Daoy (cell line): Measurements from ENCODE around the gene ARFGEF2. TPM values are rescaled to one million over a fixed set of nuclear protein-coding genes. Genes with fewer than 3 reads are reported as not detected.
"Not testable (repeated sequence)": the region's sequence is repeated elsewhere in the genome, so short reads cannot be mapped to it uniquely, and the experiment has no call there.

ENCODE experiments used
- DNase-seq: peaks from one replicate; pipeline ENCODE4 v3.0.0-alpha.2; 2015; ENCODE audit warnings: low read depth
- total RNA-seq: library from RNA; depleted of rRNA; stranded (reverse); fragments of >200 nt; shearing (Covaris generic); gene quantifications from 2 replicates; pipeline ENCODE4 v1.2.3, GENCODE V29; 2014; rRNA removed

ARFGEF2 gene
- total RNA-seq: 20.2 and 22.6 TPM in 2 replicates

DNA sequence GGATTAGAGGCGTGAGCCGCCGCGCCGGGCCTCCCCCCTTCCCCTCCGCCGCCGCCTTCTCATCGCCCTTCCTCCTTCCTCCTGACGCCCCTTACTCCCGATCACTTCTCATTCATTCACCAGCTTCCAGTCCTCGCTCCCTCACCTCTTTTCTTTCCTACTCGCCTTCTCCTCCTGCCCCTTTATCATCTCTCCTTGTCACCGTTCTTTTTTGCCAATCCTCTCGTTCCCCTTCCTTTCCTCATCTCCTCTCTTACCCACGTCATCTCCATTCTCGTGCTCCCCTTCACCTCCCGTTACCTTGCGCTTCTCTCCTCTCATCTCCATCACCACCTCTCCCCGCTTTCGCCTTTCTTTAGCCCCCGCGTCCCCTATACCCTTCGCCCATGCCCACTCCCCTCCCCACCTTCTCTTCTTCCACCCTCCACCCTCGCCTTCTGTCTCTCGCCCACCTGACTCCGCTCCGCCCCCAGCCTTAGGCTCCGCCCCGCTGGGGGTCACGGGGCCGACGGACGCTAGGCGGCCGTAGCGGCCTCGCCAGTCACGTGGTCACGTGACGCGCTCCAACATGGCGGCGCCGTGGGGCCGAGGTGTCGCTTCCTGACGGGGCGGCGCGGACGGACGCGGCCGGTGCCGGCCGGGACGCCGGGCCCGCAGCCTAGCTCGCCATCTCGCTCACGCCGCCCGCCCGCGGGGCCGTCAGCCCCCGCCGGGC lies at the start of gene ARFGEF2:
Gene ARFGEF2 (plus strand): TSS at position 544 of the 715 bp plus-strand sequence. CDS start 179 bp downstream, outside the sequence.
- DNase-seq: peak; percentile 95

DNA sequence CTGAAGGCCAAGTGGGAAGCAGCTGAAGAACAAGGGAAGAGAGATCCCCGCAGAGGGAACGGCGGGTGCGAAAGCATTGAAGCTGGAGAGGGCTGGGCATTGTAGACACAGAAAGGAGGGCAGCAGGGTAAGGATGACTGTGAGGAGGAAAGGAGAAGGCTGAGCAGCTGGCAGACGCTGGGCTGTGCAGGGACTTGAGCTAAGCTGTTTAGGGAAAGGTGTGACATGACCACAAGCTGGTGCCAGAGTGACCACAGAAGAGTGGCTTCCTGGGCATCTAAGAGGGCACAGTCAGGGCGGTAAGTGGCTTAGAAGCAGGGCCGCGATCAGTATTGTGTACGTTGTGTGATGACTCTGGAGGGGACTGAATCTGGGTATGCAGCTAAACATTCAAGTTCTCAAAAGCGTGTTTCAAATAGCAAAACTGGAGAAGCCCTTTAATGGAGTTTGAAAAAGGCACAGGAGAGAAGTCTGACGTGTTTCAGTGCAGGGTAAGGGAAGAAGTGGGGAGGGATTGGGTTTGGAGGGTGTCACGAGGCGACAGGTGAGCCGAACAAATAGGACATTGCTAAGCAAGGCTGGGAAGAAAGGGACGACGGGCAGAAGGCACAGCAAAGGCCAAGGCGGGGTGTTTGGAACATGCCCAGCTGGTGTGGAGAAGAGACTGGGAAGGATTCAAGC lies 46.1 kb upstream of the ARFGEF2 start:
- DNase-seq: no peak

DNA sequence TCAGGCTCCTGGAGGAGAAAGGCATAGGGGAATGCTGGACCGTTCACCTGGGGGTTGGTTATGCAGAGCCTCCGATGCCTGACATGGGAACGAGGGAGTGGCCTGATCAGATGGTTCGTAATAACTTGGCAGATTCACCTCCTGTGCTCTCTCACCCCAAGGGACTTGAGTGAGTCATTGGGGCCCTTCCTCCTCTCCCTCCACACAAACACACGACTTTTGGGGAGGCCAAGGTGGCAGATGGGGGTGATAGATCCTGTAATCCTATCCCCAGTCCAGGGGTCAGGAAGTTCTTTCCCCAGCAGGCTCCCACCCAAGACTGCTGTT lies 45.6 kb upstream of the ARFGEF2 start:
- DNase-seq: peak; percentile 51

DNA sequence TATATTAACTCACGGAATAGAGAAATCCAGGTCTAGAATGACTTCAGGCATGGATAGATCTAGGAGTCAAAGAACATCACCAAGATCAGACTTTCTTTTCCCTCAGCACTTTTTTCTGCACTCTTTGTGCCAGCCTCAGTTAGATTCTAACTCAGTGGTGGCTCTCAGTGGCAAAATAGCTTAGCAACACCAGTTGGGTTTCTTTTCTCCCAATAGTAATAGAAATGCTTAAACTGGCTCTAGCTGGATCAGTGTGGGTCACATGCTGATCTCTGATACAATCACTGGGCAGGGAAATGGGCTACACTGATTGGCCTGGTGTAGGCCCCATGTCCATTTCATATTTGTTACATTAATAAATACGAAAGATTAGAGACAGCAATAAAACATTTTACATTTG lies 44.2 kb upstream of the ARFGEF2 start:
- DNase-seq: no peak

DNA sequence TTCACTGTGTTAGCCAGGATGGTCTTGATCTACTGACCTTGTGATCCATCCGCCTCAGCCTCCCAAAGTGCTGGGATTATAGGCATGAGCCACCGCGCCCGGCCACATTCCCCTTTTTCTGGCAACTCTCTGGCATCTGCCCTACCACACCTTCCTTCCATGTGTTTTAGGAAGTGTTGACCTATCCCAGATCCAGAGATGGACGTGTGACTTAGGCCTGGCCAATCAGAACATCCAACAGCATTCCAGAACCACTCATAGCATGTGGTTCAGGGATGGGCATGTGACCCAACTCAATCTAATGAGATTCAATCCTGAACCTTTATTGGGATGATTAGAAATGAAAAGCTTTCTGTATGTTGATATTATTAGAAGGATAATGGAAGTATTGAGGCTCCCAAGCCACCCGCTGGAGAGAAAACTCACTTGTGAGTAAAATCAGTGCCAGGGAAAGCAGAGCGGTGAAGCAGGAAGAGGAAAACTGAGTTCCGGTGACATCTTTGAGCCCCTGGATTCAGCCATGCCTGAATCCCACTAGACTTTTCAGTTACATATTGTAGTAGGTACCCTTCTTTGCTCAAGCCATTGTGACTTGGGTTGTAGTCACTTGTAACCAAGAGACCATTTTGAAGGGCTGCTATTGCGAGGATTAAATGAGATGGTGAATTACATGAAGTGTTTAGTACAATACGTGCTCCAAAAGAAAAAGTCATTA lies 42.8 kb upstream of the ARFGEF2 start:
- DNase-seq: no peak

DNA sequence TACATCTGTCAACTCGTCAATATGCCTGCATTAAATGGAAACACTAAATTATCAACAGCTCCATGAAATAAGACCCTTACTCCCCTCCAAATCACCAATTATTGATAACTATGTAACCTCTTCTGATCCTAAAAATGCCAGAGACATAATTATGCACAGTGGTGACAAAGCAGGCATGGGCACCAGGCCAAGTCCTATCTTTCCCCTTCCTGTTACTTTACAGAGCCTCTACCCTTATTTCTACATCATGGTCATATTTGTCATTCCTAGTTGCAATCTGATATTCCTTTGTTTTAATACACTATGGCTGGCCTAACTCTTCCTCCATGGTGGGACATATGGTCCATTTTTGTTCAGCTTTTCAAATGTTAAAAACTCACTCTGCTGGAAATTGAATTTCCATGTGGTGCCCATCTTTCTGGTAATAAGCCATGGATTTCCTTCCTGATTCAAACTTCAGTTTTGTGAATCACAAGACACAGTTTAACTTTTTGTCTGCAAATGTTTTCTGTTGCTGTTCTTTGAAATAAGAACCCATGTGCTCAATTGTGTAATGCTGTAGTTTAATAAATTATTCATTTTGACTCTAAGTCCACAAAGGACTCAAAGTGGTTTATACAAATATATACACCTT lies 41.8 kb upstream of the ARFGEF2 start:
- DNase-seq: peak; percentile 32

DNA sequence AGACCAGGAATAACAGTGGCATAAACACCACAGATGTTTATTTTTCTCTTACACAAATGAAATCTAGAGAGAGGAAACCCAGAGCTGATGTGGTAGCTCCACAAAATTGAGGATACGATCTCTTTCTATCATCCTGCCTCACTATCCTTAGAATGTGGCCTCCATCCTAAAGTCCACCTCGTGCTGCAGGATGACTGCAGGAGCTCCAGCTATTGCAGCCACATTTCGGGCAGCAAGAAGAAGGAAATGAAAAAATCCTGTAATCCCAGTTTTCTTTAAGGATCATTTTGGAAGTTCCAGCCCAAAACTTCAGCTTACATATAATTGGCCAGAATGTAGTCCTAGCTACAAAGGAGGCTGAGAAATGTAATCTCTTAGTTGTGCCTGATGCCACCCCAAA lies 41.2 kb upstream of the ARFGEF2 start:
- no peak for DNase-seq

DNA sequence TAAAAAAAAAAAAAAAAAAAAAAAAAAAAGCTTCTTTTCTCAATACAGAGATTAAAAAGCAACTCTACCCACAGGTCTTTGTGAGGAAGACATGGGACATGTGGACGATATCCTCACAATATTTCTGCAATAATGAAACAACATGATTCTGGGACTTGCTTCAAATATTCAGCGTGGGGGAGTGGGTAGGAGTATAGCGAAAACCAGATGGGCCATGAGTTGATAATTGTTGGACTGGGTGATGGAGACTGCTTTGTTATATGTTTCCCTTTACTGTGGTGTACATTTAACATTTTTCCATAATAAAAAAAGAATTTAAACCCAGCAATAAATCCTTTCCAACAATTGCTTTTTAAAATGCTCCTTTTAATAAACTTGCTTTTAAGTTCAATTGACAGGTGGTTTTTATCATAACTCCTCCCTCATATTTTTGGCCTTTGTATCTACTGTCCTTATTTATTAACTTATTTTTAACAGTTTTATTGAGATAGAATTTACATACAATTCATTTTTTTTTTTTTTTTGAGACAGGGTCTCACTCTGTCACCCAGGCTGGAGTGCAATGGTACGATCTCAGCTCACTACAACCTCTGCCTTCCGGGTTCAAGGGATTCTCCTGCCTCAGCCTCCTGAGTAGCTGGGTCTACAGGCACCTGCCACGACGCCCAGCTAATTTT lies 40.4 kb upstream of the ARFGEF2 start:
- DNase-seq: no peak

DNA sequence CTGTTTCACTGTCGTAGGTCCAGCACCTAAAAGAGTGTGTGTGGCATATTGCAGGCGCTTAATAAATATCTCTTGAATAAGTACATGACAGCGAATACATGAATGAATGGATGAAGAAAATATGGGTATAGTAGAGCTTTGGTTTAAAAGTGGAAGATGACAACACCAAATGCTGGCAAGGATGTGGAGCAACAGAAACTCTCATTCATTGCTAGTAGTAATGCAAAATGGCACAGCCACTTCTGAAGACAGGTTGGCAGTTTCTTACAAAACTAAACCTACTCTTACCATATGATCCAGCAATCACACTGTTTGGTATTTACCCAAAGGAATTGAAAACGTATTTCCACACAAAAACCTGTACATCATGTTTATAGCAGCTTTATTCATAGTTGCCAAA lies 36.3 kb upstream of the ARFGEF2 start:
- DNase-seq: no peak

DNA sequence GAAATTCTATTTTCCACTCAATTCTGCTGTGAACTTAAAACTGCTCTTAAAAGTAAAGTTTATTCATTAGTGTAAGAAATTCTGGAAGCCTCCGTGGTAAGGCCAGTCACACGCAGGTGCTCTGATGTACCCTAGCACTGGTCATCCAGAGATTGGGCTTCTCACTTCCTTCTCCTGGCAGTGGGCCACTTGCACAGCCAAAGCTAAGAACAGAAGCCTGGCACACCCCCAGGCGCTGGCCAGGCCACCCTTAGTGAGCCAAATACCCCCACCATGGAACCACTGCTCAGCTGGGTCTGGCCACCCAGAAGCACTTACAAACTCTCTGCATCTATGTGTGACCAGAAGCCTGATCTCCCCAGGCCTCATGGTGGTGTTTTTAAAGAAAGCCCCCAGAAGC lies 35.3 kb upstream of the ARFGEF2 start:
- DNase-seq: no peak

DNA sequence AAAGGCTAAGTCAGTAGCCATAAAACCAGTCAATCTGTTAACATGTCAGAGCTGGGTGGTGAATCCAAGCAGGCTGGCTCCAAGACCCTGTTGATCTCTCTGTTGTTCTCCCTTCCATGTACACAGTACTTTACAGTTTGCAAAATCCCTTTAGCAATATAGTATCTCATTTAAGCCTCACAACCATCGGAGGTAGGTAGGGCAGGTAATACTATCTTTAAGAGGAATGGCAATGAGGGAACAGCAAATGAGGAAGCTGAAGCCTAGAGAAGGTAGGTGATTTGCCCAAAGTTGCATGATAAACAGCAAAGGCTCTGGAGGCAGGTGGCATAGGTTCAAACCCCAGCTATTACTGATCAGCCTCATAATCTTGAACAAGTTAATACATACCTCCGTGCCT lies 34.7 kb upstream of the ARFGEF2 start:
- no peak for DNase-seq

DNA sequence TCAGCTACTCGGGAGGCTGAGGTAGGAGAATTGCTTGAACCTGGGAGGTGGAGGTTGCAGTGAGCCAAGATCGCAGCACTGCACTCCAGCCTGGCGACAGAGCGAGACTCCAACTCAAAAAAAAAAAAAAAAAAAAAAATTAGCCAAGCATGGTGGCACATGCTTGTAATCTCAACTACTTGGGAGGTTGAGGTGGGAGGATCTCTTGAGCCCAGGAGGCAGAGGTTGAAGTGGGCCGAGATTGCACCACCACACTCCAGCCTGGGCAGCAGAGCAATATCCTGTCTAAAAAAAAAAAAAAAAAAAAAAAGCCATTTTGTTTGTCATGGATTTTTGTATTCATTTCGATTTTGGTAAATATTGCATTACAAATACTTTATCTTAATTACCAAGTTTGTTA lies 33.0 kb upstream of the ARFGEF2 start:
- DNase-seq: not testable (repeated sequence)

DNA sequence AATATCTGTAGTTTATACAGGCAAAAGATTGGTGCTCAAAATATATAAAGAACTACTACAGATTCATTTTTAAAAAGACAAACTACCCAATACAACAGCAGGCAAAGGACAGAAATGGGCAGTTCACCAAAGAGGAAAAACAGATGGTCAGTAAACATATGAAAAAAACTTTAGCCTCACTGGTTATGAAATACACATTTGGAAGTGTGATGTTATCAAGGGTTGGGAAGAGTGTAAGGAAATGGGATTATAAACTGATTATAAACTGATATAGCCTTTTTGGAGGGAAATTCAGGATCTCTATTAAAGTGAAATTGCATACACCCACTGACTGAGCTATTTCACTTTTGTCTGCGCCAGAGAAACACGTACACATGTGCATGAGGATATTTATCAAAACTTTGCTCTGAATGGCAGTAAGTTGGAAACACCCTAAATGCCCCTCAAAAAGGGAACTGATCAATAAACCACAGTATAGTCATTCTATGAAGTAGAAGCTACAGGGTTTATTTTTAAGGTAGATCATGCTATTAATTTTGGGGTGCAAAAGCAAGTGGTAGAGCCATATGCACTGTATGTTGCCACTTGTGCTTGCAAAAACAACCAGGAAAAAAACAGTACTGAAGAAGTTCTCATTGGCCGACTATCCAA lies 32.2 kb upstream of the ARFGEF2 start:
- no peak for DNase-seq

DNA sequence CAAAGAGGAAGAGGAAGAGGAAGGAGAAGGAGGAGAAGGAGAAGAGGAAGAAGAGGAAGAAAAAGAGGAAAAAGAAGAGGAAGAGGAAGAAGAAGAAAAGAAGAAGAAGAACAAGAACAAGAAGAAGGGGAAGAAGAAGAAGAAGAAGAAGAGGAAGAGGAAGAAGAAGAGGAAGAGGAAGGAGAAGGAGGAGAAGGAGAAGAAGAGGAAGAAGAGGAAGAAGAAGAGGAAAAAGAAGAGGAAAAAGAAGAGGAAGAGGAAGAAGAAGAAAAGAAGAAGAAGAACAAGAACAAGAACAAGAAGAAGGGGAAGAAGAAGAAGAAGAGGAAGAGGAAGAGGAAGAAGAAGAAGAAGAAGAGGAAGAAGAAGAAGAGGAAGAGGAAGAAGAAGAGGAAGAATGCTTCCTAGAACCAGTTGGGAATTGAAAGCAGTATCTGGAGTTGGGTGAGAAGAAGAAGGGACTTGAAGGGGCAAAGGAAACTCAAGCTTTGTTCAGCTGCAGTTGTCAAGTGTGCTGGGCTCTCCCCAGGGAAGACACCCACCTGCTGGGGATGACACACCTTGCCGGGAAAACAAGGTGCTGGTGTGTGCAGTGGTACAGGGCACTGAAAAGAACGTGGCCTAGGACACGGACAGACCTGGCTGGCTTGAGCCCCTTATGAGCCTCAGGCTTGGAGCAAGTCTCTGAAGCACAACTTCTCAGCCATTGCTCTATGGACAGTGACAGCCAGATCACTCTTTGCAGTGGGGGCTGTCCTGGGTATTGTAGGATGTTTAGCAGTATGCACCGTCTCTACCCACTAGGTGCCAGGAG lies 30.1 kb upstream of the ARFGEF2 start:
- DNase-seq: no peak

DNA sequence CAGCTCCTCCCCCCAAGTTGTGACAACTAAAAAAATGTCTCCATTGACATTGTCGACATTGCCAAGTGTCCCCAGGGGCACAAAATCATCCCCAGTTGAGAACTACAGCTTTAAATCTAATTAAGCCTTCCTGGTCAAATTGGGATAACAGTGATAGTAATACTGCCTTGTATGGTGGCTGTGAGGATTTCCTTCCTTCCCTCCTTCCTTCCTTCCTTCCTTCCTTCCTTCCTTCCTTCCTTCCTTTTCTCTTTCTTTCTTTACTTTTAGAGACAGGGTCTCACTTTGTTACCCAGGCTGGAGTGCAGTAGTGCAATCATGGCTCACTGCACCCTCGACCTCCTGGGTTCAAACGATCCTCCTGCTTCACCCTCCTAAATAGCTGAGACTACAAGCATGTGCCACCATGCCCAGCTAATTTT lies 29.5 kb upstream of the ARFGEF2 start:
- no peak for DNase-seq

DNA sequence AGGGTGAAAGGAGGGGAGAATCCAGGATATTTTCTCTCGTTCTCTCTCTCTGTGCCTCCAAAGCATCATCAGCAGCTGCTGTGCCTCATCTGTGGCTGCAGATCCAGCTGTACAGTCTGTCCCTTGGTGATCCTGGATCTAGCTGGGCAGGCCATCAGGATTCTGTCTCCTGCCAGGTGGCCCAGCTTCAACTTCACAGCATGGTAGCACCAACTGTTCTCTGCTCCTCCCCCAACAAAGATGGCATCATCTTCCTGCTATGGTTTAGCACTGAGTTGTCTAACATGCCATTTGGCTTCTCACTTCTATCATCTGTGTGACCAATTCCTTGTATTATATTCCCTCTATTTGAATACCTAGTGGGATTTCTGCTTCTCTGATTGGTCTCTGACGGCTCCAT lies 28.6 kb upstream of the ARFGEF2 start:
- DNase-seq: no peak

DNA sequence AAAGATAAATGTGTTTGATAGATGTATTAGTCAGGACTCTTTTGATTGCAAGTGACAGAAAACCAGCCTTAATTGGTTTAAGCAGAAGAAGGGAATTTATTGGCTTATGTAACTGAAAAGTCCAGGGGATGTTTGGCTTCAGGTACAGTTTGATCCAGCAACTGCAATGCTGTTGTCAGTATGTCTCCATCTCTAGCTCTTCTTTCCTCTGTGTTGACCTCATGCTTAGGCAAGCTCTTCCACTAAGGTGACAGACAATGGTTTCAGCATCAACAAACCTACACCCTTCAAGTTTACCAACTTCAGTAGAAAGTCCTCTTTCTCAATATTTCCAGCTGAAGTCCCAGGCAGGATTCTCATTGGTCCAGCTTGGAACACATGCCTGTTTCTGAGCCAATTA lies 28.1 kb upstream of the ARFGEF2 start:
- no peak for DNase-seq

DNA sequence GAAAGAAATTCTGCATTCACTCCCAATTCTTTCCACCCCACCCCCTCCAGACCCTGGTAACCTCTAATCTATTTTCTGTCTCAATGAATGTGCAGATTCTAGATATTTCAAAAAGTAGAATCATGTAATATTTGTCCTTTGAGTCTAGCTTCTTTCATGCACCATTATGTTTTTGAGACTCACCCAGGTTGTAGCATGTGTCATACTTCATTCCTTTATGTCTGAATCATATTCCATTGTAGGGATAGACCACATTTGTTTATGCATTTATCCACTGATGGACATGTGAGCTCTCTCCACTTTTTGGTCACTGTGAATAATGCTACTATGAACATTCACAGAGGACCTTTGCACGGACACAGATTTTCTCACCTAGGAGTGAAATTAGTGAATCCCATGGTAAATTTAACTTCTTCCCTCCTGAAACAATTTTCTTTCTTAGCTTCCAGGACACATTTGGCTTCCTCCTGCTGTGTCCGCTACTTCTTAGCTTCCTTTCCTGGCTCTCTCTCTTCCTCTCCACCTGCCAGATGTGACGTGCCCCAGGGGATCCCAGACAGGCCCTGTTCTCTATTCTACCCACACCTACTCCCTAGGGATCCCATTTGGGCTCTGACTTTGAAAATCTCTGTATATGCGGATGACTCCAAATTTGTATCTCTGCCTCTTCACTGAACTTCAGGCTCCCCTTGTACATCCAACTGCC lies 24.1 kb upstream of the ARFGEF2 start:
- DNase-seq: peak; percentile 79

DNA sequence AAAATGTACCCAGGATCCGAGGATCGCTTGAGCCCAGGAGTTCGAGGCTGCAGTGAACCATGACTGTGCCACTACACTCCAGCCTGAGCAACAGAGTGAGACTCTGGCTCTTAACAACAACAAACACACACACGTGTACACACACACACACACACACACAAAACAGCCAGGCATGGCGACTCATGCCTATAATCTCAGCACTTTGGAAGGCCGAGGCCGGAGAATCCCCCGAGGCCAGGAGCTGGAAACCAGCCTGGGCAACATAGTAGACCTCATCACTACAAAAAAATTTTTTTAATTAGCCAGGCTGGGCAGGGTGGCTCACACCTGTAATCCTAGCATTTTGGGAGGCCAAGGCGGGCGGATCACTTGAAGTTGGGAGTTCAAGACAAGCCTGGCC lies 23.3 kb upstream of the ARFGEF2 start:
- peak; percentile 61 for DNase-seq
